K562 (cell line): ENCODE data around the gene EPHA4.

Experiments
- ESRRA ChIP-seq: fragments of 450-650 bp; IDR thresholded peaks from 2 replicates; pipeline ENCODE4 v1.6.1; 2014; ENCODE audit warnings: low read depth, mild to moderate bottlenecking, moderate library complexity, borderline replicate concordance
- FOXM1 ChIP-seq, 2 experiments: fragments of 450-650 bp in 1 of 2; sonication (generic) in 1 of 2; formaldehyde crosslinking in 1 of 2; IDR thresholded peaks; 2 replicates each; pipeline versions ENCODE4 v1.6.1 to v1.9.0; 2017 to 2022; ENCODE audit warnings: low read depth in 2 of 2, mild to moderate bottlenecking in 2 of 2, missing genetic modification reagents in 1 of 2, moderate library complexity in 1 of 2
- HDAC1 ChIP-seq, 2 experiments: fragments of 450-650 bp; IDR thresholded peaks; 2 replicates each; pipeline ENCODE4 v1.6.1; 2016 to 2017; ENCODE audit warnings: inconsistent platforms in 1 of 2, mild to moderate bottlenecking in 1 of 2, moderate library complexity in 1 of 2
- KAT2B ChIP-seq: IDR thresholded peaks from one replicate; pipeline ENCODE4 v1.6.1; 2012; ENCODE audit warnings: low read depth, mild to moderate bottlenecking, control low read depth, inconsistent platforms, low read length, moderate library complexity
- POLR2A ChIP-seq: fragments of 450-650 bp; conservative IDR thresholded peaks from 2 replicates; pipeline ENCODE4 v1.6.1; 2016
- POLR2AphosphoS5 ChIP-seq: IDR thresholded peaks from 2 replicates; pipeline ENCODE4 v1.6.1; 2011; ENCODE audit warnings: mild to moderate bottlenecking, low read depth, low read length, moderate library complexity; ENCODE audit not compliant: control insufficient read depth, insufficient read depth
- RAD21 ChIP-seq, 2 experiments: fragments of 250-450 bp in 1 of 2; fragments of 450-650 bp in 1 of 2; sonication (Bioruptor Pico) in 1 of 2; formaldehyde crosslinking in 1 of 2; IDR thresholded peaks in 1 of 2; conservative IDR thresholded peaks in 1 of 2; 2 replicates each; pipeline versions ENCODE4 v1.4.0 to v1.8.0; 2020 to 2022; ENCODE audit warnings: mild to moderate bottlenecking in 2 of 2, moderate library complexity in 1 of 2
- TF ChIP-seq, protein P1 (sequence below): fragments of 150-350 bp; conservative IDR thresholded peaks from 2 replicates; pipeline ENCODE4 v1.6.1; 2014; ENCODE audit warnings: low read length
- TF ChIP-seq, protein P2 (sequence below): sonication (generic); formaldehyde crosslinking; IDR thresholded peaks from 2 replicates; pipeline ENCODE4 v1.8.1; 2023; ENCODE audit warnings: mild to moderate bottlenecking, missing genetic modification reagents
- TF ChIP-seq, protein P3 (sequence below): fragments of 450-650 bp; IDR thresholded peaks from 2 replicates; pipeline ENCODE4 v1.6.1; 2016; ENCODE audit warnings: borderline replicate concordance

DNA sequence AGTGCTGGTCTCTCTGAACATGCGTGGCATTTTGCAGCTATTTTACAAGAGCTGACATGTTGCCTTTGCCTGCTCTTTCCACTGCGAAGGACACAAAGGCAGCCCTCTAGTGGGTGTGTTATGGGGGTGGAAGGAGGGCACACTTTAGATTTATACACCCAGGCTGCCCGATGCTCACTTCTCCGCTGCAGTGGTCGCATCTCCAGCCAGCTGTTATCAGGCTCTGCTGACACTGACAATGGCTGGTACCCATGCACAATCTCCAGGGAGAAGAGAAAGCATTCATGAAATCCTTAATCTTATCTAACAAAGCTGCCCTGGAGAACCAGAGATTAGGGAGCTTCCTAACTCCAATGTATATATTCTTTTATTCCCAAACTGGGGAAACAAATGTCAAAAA lies 113.5 kb downstream of the EPHA4 start:
- TF ChIP-seq, protein P1, sequence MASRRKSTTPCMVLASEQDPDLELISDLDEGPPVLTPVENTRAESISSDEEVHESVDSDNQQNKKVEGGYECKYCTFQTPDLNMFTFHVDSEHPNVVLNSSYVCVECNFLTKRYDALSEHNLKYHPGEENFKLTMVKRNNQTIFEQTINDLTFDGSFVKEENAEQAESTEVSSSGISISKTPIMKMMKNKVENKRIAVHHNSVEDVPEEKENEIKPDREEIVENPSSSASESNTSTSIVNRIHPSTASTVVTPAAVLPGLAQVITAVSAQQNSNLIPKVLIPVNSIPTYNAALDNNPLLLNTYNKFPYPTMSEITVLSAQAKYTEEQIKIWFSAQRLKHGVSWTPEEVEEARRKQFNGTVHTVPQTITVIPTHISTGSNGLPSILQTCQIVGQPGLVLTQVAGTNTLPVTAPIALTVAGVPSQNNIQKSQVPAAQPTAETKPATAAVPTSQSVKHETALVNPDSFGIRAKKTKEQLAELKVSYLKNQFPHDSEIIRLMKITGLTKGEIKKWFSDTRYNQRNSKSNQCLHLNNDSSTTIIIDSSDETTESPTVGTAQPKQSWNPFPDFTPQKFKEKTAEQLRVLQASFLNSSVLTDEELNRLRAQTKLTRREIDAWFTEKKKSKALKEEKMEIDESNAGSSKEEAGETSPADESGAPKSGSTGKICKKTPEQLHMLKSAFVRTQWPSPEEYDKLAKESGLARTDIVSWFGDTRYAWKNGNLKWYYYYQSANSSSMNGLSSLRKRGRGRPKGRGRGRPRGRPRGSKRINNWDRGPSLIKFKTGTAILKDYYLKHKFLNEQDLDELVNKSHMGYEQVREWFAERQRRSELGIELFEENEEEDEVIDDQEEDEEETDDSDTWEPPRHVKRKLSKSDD, result no peak
- TF ChIP-seq ESRRA (no peak), HDAC1 (IDR thresholded peaks at IDR 0.05) (no peak), RAD21 (CRISPR knock-in tag; conservative IDR thresholded peaks at IDR 0.05 in 1 of 2, IDR thresholded peaks at IDR 0.05 in 1 of 2) (no peak), POLR2AphosphoS5 (no peak), KAT2B (no peak), POLR2A (no peak), FOXM1 (IDR thresholded peaks at IDR 0.05; ENCODE audit: low read depth) (no peak), FOXM1 (CRISPR knock-in tag; IDR thresholded peaks at IDR 0.05; ENCODE audit: low read depth) (no peak)
- TF ChIP-seq, protein P2, sequence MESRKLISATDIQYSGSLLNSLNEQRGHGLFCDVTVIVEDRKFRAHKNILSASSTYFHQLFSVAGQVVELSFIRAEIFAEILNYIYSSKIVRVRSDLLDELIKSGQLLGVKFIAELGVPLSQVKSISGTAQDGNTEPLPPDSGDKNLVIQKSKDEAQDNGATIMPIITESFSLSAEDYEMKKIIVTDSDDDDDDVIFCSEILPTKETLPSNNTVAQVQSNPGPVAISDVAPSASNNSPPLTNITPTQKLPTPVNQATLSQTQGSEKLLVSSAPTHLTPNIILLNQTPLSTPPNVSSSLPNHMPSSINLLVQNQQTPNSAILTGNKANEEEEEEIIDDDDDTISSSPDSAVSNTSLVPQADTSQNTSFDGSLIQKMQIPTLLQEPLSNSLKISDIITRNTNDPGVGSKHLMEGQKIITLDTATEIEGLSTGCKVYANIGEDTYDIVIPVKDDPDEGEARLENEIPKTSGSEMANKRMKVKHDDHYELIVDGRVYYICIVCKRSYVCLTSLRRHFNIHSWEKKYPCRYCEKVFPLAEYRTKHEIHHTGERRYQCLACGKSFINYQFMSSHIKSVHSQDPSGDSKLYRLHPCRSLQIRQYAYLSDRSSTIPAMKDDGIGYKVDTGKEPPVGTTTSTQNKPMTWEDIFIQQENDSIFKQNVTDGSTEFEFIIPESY (CRISPR knock-in tag), result no peak
- TF ChIP-seq, protein P3, sequence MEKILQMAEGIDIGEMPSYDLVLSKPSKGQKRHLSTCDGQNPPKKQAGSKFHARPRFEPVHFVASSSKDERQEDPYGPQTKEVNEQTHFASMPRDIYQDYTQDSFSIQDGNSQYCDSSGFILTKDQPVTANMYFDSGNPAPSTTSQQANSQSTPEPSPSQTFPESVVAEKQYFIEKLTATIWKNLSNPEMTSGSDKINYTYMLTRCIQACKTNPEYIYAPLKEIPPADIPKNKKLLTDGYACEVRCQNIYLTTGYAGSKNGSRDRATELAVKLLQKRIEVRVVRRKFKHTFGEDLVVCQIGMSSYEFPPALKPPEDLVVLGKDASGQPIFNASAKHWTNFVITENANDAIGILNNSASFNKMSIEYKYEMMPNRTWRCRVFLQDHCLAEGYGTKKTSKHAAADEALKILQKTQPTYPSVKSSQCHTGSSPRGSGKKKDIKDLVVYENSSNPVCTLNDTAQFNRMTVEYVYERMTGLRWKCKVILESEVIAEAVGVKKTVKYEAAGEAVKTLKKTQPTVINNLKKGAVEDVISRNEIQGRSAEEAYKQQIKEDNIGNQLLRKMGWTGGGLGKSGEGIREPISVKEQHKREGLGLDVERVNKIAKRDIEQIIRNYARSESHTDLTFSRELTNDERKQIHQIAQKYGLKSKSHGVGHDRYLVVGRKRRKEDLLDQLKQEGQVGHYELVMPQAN, result no peak
